ENCODE data around the gene PTPN20.

DNA sequence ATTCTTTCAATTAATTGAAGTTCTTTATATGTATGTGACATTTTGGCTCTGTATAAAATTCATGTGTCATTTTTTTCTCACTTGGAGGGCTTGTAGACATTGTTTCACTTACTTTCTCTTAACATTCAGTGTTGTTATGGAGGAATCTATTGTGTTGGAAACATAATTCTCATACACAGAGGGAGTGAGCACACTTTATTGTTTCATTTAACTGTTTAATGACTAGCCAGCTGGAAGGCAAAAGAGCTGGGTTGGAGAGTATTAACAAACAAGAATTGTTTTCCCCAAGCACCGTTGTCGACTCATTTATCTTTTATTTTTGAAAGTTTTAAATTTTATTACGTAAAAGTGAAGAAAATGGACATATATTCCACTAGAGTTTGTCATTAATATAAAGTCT is 98.8 kb downstream of the PTPN20 start:
- TF ChIP-seq, protein P1, sequence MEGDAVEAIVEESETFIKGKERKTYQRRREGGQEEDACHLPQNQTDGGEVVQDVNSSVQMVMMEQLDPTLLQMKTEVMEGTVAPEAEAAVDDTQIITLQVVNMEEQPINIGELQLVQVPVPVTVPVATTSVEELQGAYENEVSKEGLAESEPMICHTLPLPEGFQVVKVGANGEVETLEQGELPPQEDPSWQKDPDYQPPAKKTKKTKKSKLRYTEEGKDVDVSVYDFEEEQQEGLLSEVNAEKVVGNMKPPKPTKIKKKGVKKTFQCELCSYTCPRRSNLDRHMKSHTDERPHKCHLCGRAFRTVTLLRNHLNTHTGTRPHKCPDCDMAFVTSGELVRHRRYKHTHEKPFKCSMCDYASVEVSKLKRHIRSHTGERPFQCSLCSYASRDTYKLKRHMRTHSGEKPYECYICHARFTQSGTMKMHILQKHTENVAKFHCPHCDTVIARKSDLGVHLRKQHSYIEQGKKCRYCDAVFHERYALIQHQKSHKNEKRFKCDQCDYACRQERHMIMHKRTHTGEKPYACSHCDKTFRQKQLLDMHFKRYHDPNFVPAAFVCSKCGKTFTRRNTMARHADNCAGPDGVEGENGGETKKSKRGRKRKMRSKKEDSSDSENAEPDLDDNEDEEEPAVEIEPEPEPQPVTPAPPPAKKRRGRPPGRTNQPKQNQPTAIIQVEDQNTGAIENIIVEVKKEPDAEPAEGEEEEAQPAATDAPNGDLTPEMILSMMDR (IDR thresholded peaks at IDR 0.05; ENCODE audit: low read depth, low read length, poor library complexity, severe bottlenecking) = no peak
- TF ChIP-seq EZH2phosphoT487 (IDR thresholded peaks at IDR 0.05; ENCODE audit: borderline replicate concordance, low read length) = no peak
